ENCODE measurements around the gene RAMP1.

DNA sequence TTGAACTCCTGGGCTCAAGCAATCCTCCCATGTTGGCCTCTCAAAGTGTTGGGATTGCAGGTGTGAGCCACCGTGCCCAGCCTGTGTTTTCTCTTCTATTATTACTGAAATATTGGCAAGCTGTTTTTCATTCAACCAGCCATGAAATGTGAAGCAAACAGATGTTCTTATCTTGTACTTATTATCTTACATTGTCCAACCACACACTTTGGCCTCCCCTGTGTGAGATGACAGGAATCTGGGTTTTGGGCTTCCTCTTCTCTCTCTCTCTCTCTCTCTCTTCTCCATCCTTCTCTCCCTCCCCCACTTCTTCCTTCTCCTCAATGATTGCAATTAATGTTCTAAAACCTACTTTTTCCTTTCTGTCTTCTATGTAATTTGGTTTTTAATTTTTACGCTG lies 33.1 kb downstream of the RAMP1 start:
- TF ChIP-seq, protein P1, sequence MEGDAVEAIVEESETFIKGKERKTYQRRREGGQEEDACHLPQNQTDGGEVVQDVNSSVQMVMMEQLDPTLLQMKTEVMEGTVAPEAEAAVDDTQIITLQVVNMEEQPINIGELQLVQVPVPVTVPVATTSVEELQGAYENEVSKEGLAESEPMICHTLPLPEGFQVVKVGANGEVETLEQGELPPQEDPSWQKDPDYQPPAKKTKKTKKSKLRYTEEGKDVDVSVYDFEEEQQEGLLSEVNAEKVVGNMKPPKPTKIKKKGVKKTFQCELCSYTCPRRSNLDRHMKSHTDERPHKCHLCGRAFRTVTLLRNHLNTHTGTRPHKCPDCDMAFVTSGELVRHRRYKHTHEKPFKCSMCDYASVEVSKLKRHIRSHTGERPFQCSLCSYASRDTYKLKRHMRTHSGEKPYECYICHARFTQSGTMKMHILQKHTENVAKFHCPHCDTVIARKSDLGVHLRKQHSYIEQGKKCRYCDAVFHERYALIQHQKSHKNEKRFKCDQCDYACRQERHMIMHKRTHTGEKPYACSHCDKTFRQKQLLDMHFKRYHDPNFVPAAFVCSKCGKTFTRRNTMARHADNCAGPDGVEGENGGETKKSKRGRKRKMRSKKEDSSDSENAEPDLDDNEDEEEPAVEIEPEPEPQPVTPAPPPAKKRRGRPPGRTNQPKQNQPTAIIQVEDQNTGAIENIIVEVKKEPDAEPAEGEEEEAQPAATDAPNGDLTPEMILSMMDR (IDR thresholded peaks at IDR 0.05; ENCODE audit: low read depth, low read length, missing input control) = no peak
- TF ChIP-seq, protein P2, sequence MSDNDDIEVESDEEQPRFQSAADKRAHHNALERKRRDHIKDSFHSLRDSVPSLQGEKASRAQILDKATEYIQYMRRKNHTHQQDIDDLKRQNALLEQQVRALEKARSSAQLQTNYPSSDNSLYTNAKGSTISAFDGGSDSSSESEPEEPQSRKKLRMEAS (IDR thresholded peaks at IDR 0.05) = no peak
- TF ChIP-seq, protein P3, sequence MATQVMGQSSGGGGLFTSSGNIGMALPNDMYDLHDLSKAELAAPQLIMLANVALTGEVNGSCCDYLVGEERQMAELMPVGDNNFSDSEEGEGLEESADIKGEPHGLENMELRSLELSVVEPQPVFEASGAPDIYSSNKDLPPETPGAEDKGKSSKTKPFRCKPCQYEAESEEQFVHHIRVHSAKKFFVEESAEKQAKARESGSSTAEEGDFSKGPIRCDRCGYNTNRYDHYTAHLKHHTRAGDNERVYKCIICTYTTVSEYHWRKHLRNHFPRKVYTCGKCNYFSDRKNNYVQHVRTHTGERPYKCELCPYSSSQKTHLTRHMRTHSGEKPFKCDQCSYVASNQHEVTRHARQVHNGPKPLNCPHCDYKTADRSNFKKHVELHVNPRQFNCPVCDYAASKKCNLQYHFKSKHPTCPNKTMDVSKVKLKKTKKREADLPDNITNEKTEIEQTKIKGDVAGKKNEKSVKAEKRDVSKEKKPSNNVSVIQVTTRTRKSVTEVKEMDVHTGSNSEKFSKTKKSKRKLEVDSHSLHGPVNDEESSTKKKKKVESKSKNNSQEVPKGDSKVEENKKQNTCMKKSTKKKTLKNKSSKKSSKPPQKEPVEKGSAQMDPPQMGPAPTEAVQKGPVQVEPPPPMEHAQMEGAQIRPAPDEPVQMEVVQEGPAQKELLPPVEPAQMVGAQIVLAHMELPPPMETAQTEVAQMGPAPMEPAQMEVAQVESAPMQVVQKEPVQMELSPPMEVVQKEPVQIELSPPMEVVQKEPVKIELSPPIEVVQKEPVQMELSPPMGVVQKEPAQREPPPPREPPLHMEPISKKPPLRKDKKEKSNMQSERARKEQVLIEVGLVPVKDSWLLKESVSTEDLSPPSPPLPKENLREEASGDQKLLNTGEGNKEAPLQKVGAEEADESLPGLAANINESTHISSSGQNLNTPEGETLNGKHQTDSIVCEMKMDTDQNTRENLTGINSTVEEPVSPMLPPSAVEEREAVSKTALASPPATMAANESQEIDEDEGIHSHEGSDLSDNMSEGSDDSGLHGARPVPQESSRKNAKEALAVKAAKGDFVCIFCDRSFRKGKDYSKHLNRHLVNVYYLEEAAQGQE (IDR thresholded peaks at IDR 0.05) = no peak
- no peak for TF ChIP-seq JUND (IDR thresholded peaks at IDR 0.05)
- TF ChIP-seq YY1 (IDR thresholded peaks at IDR 0.05) = no peak
- TF ChIP-seq, protein P4, sequence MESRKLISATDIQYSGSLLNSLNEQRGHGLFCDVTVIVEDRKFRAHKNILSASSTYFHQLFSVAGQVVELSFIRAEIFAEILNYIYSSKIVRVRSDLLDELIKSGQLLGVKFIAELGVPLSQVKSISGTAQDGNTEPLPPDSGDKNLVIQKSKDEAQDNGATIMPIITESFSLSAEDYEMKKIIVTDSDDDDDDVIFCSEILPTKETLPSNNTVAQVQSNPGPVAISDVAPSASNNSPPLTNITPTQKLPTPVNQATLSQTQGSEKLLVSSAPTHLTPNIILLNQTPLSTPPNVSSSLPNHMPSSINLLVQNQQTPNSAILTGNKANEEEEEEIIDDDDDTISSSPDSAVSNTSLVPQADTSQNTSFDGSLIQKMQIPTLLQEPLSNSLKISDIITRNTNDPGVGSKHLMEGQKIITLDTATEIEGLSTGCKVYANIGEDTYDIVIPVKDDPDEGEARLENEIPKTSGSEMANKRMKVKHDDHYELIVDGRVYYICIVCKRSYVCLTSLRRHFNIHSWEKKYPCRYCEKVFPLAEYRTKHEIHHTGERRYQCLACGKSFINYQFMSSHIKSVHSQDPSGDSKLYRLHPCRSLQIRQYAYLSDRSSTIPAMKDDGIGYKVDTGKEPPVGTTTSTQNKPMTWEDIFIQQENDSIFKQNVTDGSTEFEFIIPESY (IDR thresholded peaks at IDR 0.05) = no peak
- no peak for TF ChIP-seq SP1 (IDR thresholded peaks at IDR 0.05)
- TF ChIP-seq RXRA (IDR thresholded peaks at IDR 0.05) = no peak
- TF ChIP-seq, protein P5, sequence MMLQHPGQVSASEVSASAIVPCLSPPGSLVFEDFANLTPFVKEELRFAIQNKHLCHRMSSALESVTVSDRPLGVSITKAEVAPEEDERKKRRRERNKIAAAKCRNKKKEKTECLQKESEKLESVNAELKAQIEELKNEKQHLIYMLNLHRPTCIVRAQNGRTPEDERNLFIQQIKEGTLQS (IDR thresholded peaks at IDR 0.05) = no peak
- TF ChIP-seq EGR1 (IDR thresholded peaks at IDR 0.05; ENCODE audit: low read depth in 2 of 2) = no peak
- no peak for TF ChIP-seq GABPA (IDR thresholded peaks at IDR 0.05 in 1 of 2, conservative IDR thresholded peaks at IDR 0.05 in 1 of 2)

Data from liver (tissue), 3 donors.